Lower lobe of right lung (tissue), 2 donors: ENCODE data around the gene TARS3. TPM values are rescaled to one million over a fixed set of nuclear protein-coding genes. Genes with fewer than 3 reads are reported as not detected.
A peak's percentile ranks its signal among the peaks of the same experiment; 100 is the strongest.
"Not testable (repeated sequence)": the region's sequence is repeated elsewhere in the genome, so short reads cannot be mapped to it uniquely, and the experiment has no call there.

Experiments
- ATAC-seq, 2 donors: fragments of 200-7000 bp; cut with Tn5 transposase; one replicate each; pipeline ENCODE4 v1.9.1; 2020 to 2022; ENCODE audit warnings: mild to moderate bottlenecking in 2 of 2, moderate library complexity in 2 of 2
- DNase-seq: peaks from one replicate; pipeline ENCODE4 v3.0.0-alpha.2; 2020
- H3K27ac ChIP-seq: fragments of 200-600 bp; one replicate; pipeline ENCODE4 v1.8.0; 2022
- H3K27me3 ChIP-seq: fragments of 200-600 bp; one replicate; pipeline ENCODE4 v1.8.0; 2022; ENCODE audit warnings: low read depth
- H3K36me3 ChIP-seq: fragments of 200-600 bp; one replicate; pipeline ENCODE4 v1.8.0; 2022; ENCODE audit warnings: mild to moderate bottlenecking
- H3K4me1 ChIP-seq: fragments of 200-600 bp; one replicate; pipeline ENCODE4 v1.8.0; 2022
- H3K4me3 ChIP-seq: fragments of 200-600 bp; one replicate; pipeline ENCODE4 v1.8.0; 2022; ENCODE audit warnings: mild to moderate bottlenecking
- H3K9me3 ChIP-seq: fragments of 200-600 bp; one replicate; pipeline ENCODE4 v1.8.0; 2022
- CTCF ChIP-seq: fragments of 200-600 bp; IDR thresholded peaks from one replicate; pipeline ENCODE4 v1.8.0; 2022; ENCODE audit warnings: antibody characterized with exemption, mild to moderate bottlenecking
- intact Hi-C: fragments of 100-400 bp; cut with DNase I; formaldehyde crosslinking; loops from one replicate; pipeline ENCODE4 v1.11.0; 2022
- long read RNA-seq: library from polyadenylated mRNA; unstranded; transcript quantifications from one replicate; pipeline ENCODE4 v2.0.0, GENCODE V29; 2021
- total RNA-seq: library from RNA; stranded (reverse); fragmentation: NEBNext Ultra II Directional; extraction: Animal tissue kit (Norgen Biotek cat#: 25700); gene quantifications from one replicate; pipeline ENCODE4 v1.2.1, GENCODE V29; 2021
- donor health status: DM: no; HTN: yes; CAD: no; lungs with severe emphysema.

TARS3 gene
- total RNA-seq: 11.7 TPM
- long read RNA-seq, transcript TARSL2-201 (19 exons, 3,610 nt): major isoform, 8 of 18 reads
- long read RNA-seq, partial matches to known transcripts: 5 of 18 reads
- long read RNA-seq, other reads (novel, unspliced or antisense): 5 of 18 reads

- Histone ChIP-seq H3K27ac (peak within 1 kb of the TSS; percentile 94), H3K4me1 (peaks cover 15% of the 10 kb centered on the region), H3K4me3 (peak within 1 kb of the TSS; percentile 81), H3K9me3 (no peaks in the 10 kb centered on the region), H3K36me3 (peaks cover 29% of the 10 kb centered on the region), H3K27me3 (no peaks in the 10 kb centered on the region)
- ATAC-seq (peak; percentile 98 to 99), DNase-seq (peak; percentile 98)
- intact Hi-C loops: no loop called here
- peak; percentile 19 for TF ChIP-seq CTCF
Measured at GRCh38 chr15:101723874-101724674, at the start of gene TARS3. Gene TARS3 (minus strand): TSS chr15:101724473. CDS start chr15:101724387, 86 bp downstream.

DNA sequence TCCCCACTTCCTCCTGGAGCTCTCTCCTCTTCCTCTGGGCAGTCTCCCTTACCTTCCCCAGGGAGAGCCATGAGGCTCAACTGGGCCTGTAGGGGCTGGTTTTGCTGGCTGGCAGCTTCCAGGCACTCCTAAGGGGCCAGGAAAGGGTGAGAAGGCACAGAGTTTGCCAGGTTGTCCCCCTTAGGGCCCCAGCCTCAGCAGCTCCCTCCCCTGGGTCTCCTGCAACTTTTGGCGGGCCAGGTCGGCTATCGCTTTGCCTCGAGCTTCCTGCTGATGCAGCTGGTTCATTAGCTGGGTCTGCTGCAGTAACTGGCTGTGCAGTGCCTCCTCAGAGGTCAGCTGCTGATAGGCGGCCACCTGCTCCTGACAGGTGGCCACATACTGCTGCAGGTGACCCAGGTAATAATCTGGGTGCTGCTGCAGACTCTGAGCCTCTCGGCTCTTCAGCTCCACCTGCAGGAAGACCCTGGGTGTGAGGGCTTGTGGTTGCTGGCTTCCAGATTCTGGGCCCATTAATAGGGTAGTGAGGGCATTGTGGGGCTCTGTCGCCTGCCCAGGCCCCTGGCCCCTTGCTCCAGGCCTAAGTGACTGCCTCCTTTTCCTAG is 49.3 kb upstream of the TARS3 start:
- DNase-seq: no peak
- Histone ChIP-seq H3K4me3 (no peak overlapping the region), H3K27ac (no peak overlapping the region), H3K4me1 (no peaks in the 10 kb centered on the region), H3K9me3 (no peaks in the 10 kb centered on the region), H3K27me3 (no peaks in the 10 kb centered on the region), H3K36me3 (no peaks in the 10 kb centered on the region)
- ATAC-seq: no peak
- TF ChIP-seq CTCF: peak; percentile 9
- intact Hi-C loops: no loop called here

- no peak for DNase-seq
- Histone ChIP-seq H3K27ac (no peak overlapping the region), H3K36me3 (no peaks in the 10 kb centered on the region), H3K4me3 (no peak overlapping the region), H3K9me3 (no peaks in the 10 kb centered on the region), H3K27me3 (no peaks in the 10 kb centered on the region), H3K4me1 (no peaks in the 10 kb centered on the region)
- intact Hi-C loops: no loop called here
- TF ChIP-seq CTCF: no peak
- ATAC-seq: no peak
Measured at GRCh38 chr15:101772921-101773320, 48.6 kb upstream of the TARS3 start.

- H3K27me3 ChIP-seq, intact Hi-C loops, ATAC-seq, H3K4me3 ChIP-seq, H3K36me3 ChIP-seq, H3K9me3 ChIP-seq, H3K4me1 ChIP-seq, H3K27ac ChIP-seq: not testable (repeated sequence)
- DNase-seq: peak; percentile 20
Measured at GRCh38 chr15:101767083-101767640, 42.9 kb upstream of the TARS3 start.

DNA sequence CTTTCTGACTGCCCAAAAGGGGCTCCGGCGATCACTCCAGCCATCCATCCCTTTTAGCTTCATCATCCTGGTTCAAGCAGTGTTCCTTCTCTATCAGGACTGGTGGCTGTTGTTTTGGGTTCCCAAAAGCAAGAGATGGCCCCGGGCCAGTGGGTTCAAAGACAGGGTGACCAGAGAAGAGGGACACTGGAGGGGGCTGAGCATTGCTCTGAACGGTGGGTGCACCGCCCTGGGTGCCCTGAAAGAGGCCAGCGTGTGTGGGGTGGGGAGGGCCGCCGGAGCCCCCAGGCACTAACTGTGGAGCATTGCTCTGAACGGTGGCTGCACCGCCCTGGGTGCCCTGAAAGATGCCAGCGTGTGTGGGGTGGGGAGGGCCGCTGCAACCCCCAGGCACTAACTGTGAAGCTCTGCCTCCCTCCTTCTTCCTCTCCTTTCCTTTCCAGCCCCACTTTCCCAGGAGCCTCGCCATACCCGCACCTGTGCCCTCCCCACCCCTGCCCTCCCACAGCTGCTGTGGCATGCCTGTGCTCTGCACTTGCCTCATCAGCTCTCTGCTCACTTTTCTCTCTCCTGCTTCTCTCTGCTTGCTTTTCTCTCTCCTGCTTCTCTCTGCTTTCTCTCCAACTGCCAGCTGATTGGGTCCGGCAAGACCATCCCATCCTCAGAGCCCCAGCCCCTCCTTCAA is 41.6 kb upstream of the TARS3 start:
- Histone ChIP-seq H3K27ac (no peak overlapping the region), H3K4me1 (no peaks in the 10 kb centered on the region), H3K9me3 (no peaks in the 10 kb centered on the region), H3K4me3 (no peak overlapping the region), H3K27me3 (no peaks in the 10 kb centered on the region), H3K36me3 (no peaks in the 10 kb centered on the region)
- no peak for TF ChIP-seq CTCF
- intact Hi-C loops: no loop called here
- no peak for ATAC-seq
- DNase-seq: peak; percentile 20

GRCh38 chr15:101765340-101765671 is 41.0 kb upstream of the TARS3 start:
- H3K36me3 ChIP-seq, ATAC-seq, H3K27me3 ChIP-seq, H3K4me3 ChIP-seq, H3K4me1 ChIP-seq, H3K27ac ChIP-seq, intact Hi-C loops, H3K9me3 ChIP-seq: not testable (repeated sequence)
- peak; percentile 20 for DNase-seq

DNA sequence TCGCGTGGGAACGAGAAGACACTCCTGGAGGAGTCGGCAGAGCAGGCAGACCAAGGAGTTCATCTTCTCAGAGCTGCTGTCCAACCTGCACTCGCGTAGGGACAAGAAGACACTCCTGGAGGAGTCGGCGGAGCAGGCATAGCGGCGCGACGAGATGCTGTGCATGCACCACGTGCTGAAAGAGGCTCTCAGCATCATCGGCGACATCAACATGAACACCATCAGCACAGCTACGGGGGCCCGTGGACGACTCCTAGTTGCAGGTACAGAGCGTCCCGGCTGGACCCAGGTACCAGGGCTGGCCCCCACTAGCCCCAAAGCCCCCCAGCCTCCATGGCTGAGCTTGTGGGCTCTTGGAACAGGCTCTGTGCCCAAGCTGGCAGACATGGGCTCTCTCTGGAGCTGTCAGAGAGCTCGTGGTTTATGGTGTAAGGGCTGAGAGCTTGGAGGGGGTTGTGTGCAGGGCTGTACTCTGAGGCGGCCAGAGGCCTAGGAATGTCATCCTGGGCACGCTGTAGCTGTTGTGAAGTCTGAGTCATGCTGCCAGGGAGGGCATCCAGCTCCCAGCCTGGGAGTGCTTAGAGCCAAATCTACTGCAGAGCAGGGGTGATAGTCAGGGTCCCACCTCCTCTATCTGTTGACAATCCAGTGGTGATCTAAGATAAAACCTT is 40.5 kb upstream of the TARS3 start:
- peak; percentile 35 for DNase-seq
- H3K27me3 ChIP-seq, intact Hi-C loops, H3K4me3 ChIP-seq, H3K27ac ChIP-seq, H3K9me3 ChIP-seq, H3K36me3 ChIP-seq, H3K4me1 ChIP-seq, ATAC-seq: not testable (repeated sequence)

DNA sequence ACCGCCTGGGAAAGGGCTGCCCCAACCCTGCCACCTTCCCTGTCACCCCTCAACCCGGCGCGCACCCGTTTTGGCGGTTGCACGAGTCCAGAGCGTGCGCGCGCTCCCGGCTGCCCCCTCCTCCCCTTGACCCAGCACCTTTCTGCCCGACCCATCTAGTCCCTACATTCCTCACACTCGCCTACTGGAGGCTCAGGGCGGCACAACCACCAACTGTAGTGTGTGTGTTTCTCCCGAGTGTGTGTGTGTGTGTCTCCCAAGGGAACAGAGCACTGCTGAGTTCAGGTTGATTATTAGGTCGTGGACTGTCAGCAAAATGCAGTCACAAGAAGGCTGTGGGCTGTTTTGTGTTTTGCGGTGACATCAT is 22.4 kb upstream of the TARS3 start:
- not testable (repeated sequence) for H3K36me3 ChIP-seq

GRCh38 chr15:101734837-101735236 is 10.6 kb upstream of the TARS3 start:
- H3K9me3 ChIP-seq, intact Hi-C loops, H3K36me3 ChIP-seq, DNase-seq, H3K4me1 ChIP-seq, H3K27ac ChIP-seq, H3K27me3 ChIP-seq, H3K4me3 ChIP-seq, ATAC-seq: not testable (repeated sequence)

More for the DNA sequence above, 22.4 kb upstream of the TARS3 start:
- H3K9me3 ChIP-seq, H3K27ac ChIP-seq, H3K4me1 ChIP-seq, H3K27me3 ChIP-seq, DNase-seq, intact Hi-C loops: not testable (repeated sequence)
- peak overlapping the region; percentile 50 for H3K4me3 ChIP-seq
- ATAC-seq: peak; percentile 13 to 63
